ENCODE data around the gene MORC2. TPM values are rescaled to one million over a fixed set of nuclear protein-coding genes. Genes with fewer than 3 reads are reported as not detected.

Gene MORC2
- polyA plus RNA-seq, 1 donor (not counting 4 experiments of a cell fraction or from before 2014, with no cell fraction given): 14.1 TPM

- peak overlapping the region; percentile 72 for H3K27ac ChIP-seq (ENCODE audit: control insufficient read depth, insufficient read depth, low read length)
Observed at GRCh38 chr22:30970356-30970746, 1.8 kb upstream of the MORC2 start.

GRCh38 chr22:30969532-30970355, 1.2 kb upstream of the MORC2 start:
- Histone ChIP-seq H2AFZ (ENCODE audit: control insufficient read depth, low read length) (peak overlapping the region; percentile 9), H3K4me3 (ENCODE audit: control insufficient read depth in 2 of 3, extremely low read depth in 1 of 3, insufficient read depth in 2 of 3, low read depth in 1 of 3, low read length in 3 of 3) (peak overlapping the region; percentile 67 to 89 (median 85)), H3K79me2 (ENCODE audit: control insufficient read depth, insufficient read depth, low read length) (peaks cover 43% of the 10 kb centered on the region), H3K9me3 (ENCODE audit: control insufficient read depth, low read depth, low read length) (peaks cover 8% of the 10 kb centered on the region), H3K27ac (ENCODE audit: control insufficient read depth, insufficient read depth, low read length) (peak overlapping the region; percentile 72), H3K27me3 (ENCODE audit: control insufficient read depth, extremely low read depth, insufficient read depth, low read length) (no peaks in the 10 kb centered on the region), H3K9me1 (ENCODE audit: control insufficient read depth, extremely low read depth, insufficient read depth, low read length) (no peaks in the 10 kb centered on the region), H3K4me2 (ENCODE audit: control insufficient read depth, extremely low read depth, insufficient read depth, low read depth, low read length) (peak overlapping the region; percentile 92), H4K20me1 (ENCODE audit: control insufficient read depth, extremely low read depth, insufficient read depth, low read length) (no peaks in the 10 kb centered on the region), H3K9ac (ENCODE audit: control insufficient read depth, extremely low read depth, insufficient read depth, low read length) (peak overlapping the region; percentile 82), H3K36me3 (ENCODE audit: control insufficient read depth in 2 of 2, extremely low read depth in 1 of 2, insufficient read depth in 2 of 2, low read length in 2 of 2) (peaks cover 12 to 38% of the 10 kb centered on the region in 2 experiments), H3K4me1 (ENCODE audit: control insufficient read depth, extremely low read depth, insufficient read depth, low read length) (peaks cover 14% of the 10 kb centered on the region)
- no peak for TF ChIP-seq EZH2 (IDR thresholded peaks at IDR 0.05; ENCODE audit: low read length)
- TF ChIP-seq CTCF (optimal IDR thresholded peaks at IDR 0.05 in 1 of 3, IDR thresholded peaks at IDR 0.05 in 1 of 3, conservative IDR thresholded peaks at IDR 0.05 in 1 of 3; ENCODE audit: extremely low read depth in 1 of 3, insufficient read depth in 2 of 3, low read length in 3 of 3): peak in 1 of 3 experiments; percentile 5
- dilution Hi-C loops (cut with MboI; ENCODE audit: extremely low pct_ligation_motif_present, low sequenced_read_pairs): loop anchor here (25.0 kb wide), 1 partner anchor 93 kb away; no protein-coding TSS in a partner anchor
- DNase-seq (ENCODE audit: low read depth, low spot score) (no peak), FAIRE-seq (peak; percentile 9)

More at GRCh38 chr22:30970356-30970746, 1.8 kb upstream of the MORC2 start:
- peak overlapping the region; percentile 67 to 89 (median 85) for H3K4me3 ChIP-seq (ENCODE audit: control insufficient read depth in 2 of 3, extremely low read depth in 1 of 3, insufficient read depth in 2 of 3, low read depth in 1 of 3, low read length in 3 of 3)
- no peak for DNase-seq (ENCODE audit: low read depth, low spot score)
- no peaks in the 10 kb centered on the region for H3K9me1 ChIP-seq (ENCODE audit: control insufficient read depth, extremely low read depth, insufficient read depth, low read length)
- peak overlapping the region; percentile 92 for H3K4me2 ChIP-seq (ENCODE audit: control insufficient read depth, extremely low read depth, insufficient read depth, low read depth, low read length)
- no peak for FAIRE-seq
- H3K9me3 ChIP-seq (ENCODE audit: control insufficient read depth, low read depth, low read length): peaks cover 8% of the 10 kb centered on the region
- no peaks in the 10 kb centered on the region for H3K27me3 ChIP-seq (ENCODE audit: control insufficient read depth, extremely low read depth, insufficient read depth, low read length)
- H3K36me3 ChIP-seq (ENCODE audit: control insufficient read depth in 2 of 2, extremely low read depth in 1 of 2, insufficient read depth in 2 of 2, low read length in 2 of 2): peaks cover 15 to 44% of the 10 kb centered on the region in 2 experiments
- H4K20me1 ChIP-seq (ENCODE audit: control insufficient read depth, extremely low read depth, insufficient read depth, low read length): no peaks in the 10 kb centered on the region
- H2AFZ ChIP-seq (ENCODE audit: control insufficient read depth, low read length): no peak overlapping the region
- peaks cover 45% of the 10 kb centered on the region for H3K79me2 ChIP-seq (ENCODE audit: control insufficient read depth, insufficient read depth, low read length)
- dilution Hi-C loops (cut with MboI; ENCODE audit: extremely low pct_ligation_motif_present, low sequenced_read_pairs): loop anchor here (25.0 kb wide), 1 partner anchor 92 kb away; no protein-coding TSS in a partner anchor
- peak overlapping the region; percentile 82 for H3K9ac ChIP-seq (ENCODE audit: control insufficient read depth, extremely low read depth, insufficient read depth, low read length)
- TF ChIP-seq EZH2 (IDR thresholded peaks at IDR 0.05; ENCODE audit: low read length) (no peak), CTCF (optimal IDR thresholded peaks at IDR 0.05 in 1 of 3, IDR thresholded peaks at IDR 0.05 in 1 of 3, conservative IDR thresholded peaks at IDR 0.05 in 1 of 3; ENCODE audit: extremely low read depth in 1 of 3, insufficient read depth in 2 of 3, low read length in 3 of 3) (no peak)
- H3K4me1 ChIP-seq (ENCODE audit: control insufficient read depth, extremely low read depth, insufficient read depth, low read length): peaks cover 14% of the 10 kb centered on the region
